GM12873 (cell line): ENCODE measurements around the gene DNAJB6.
A peak's percentile ranks its signal among the peaks of the same experiment; 100 is the strongest.

Source experiments
- TF ChIP-seq, protein P1 (sequence below): IDR thresholded peaks from 2 replicates; pipeline ENCODE4 v1.5.1; 2012; ENCODE audit warnings: low read depth, mild to moderate bottlenecking, moderate library complexity, low read length, control low read depth; ENCODE audit not compliant: insufficient read depth; ENCODE audit errors: missing control alignments

DNAJB6 gene

DNA sequence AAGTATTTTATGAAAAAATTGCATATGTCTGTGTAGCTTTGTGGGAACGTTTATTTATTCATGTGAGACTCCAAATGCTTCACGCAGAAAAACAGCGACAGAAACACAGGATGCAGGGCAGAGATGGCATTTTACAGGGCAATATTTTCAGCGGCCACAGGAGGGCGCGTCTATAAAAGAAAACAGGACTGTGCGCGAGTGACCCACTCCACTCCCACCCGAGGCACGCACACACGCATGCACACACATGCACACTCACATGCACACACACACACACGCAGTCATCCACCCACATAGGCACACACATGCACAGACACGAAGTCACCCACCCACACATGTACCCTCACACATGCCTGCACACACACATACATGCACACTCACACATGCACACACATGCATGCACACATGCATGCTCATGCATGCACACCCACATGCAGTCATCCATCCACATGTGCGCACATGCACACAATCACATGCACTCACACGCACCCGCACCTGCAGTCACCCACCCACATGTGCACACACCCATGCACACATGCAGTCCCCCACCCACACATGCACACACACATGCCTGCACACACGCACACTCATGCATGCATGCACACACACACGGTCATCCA is 96.3 kb downstream of the DNAJB6 start:
- TF ChIP-seq, protein P1, sequence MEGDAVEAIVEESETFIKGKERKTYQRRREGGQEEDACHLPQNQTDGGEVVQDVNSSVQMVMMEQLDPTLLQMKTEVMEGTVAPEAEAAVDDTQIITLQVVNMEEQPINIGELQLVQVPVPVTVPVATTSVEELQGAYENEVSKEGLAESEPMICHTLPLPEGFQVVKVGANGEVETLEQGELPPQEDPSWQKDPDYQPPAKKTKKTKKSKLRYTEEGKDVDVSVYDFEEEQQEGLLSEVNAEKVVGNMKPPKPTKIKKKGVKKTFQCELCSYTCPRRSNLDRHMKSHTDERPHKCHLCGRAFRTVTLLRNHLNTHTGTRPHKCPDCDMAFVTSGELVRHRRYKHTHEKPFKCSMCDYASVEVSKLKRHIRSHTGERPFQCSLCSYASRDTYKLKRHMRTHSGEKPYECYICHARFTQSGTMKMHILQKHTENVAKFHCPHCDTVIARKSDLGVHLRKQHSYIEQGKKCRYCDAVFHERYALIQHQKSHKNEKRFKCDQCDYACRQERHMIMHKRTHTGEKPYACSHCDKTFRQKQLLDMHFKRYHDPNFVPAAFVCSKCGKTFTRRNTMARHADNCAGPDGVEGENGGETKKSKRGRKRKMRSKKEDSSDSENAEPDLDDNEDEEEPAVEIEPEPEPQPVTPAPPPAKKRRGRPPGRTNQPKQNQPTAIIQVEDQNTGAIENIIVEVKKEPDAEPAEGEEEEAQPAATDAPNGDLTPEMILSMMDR, result peak; percentile 68

DNA sequence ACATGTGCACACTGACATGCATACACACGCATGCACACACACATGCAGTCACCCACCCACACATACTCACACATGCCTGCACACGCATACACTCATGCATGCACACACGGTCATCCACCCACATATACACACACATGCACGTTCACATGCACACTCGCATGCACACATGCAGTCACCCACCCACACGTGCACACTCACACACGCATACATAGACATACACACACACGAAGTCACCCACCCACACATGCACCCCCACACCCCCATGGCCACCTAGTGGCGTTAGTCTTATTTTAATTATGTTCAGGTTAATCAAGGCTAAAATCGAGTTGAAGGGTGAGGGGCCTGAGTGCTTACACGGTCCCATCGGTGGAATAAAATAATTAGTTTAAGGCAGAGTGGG is 96.8 kb downstream of the DNAJB6 start:
- TF ChIP-seq, protein P1, result no peak

DNA sequence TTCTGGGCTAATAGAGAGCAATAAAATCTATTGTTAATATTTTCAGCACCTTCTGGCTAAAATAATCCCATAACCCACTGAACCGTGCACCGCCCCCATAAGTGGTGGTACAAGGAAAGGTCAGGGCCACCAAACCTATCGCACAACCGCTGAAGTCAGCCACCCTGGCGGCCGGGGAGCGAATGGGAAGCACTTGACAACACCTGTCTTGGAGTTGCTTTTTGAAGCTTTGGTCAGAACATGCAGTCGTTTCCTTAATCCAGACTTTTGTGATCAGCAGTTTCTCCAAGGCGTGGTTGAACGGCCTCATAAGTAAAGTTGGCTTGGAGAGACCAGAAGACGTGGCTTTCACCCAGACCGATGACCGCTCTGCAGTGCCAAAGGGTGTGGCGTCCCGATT is 97.4 kb downstream of the DNAJB6 start:
- TF ChIP-seq, protein P1, result no peak

DNA sequence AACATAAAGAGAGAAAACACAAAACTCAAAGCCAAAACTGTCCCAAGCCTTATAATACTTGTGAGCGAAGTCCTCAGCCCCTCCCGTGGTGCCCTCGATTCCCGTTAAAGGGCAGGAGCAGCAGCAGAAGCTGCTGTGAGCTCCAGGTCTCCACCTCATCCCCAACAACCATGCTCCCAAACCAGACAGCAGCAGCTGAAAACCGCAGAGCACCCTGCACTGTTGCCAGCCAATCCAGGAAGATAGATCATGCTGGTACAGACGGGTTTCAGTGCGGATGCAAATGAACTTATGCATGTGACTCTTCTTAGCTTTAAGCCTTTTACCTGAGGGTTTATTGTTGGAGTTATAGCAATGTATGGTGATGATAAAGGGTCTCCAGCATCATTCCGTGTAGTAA is 97.9 kb downstream of the DNAJB6 start:
- TF ChIP-seq, protein P1, result no peak

DNA sequence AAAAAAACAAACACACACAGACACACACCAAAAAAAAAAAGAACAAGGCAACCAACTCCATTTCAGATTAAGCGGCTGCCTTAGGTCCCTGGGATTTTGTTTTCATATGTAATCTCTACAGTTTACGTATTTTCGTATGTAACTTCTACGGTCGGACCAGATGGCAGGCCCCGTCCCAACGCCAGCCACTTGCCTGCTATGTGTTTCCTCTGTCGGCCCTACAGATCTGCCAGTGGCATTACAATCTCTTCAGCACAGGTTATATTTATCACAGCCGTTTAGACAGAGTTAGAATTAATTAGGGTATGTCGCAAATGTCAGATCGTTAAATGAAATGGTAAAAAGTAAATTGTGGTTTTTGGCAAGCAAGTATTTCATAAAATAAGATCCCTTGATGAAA is 99.3 kb downstream of the DNAJB6 start:
- TF ChIP-seq, protein P1, result no peak

DNA sequence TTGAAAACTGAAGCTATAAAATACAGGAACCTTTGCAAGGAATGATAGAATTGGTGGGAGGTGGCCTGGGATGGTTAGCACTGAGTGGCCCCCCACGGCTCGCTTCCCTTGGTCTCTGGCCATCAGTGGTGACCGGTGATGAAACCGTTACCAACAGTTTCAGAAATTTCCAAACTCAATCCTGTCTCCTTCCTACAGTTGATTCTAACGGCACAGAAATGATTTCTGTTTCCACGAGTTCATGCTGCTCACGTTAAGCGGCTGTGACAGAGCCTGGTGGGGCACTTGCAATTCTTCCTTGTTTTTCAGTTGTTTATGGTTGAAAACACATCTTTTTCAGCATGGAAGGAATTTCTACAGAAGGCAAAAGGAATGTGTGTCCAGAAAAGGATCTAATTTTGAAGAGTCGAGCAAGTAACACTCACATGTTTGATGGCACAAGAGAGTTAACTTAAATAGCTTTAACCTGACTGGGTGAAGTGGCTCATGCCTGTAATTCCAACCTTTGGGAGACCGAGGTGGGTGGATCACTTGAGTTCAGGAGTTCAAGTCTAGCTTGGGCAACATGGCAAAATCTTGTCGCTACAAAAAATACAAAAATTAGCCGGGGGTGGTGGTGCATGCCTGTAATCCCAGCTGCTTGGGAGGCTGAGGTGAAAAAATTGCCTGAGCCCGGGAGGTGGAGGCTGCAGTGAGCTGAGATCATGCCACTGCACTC is 100.1 kb downstream of the DNAJB6 start:
- TF ChIP-seq, protein P1, result no peak

DNA sequence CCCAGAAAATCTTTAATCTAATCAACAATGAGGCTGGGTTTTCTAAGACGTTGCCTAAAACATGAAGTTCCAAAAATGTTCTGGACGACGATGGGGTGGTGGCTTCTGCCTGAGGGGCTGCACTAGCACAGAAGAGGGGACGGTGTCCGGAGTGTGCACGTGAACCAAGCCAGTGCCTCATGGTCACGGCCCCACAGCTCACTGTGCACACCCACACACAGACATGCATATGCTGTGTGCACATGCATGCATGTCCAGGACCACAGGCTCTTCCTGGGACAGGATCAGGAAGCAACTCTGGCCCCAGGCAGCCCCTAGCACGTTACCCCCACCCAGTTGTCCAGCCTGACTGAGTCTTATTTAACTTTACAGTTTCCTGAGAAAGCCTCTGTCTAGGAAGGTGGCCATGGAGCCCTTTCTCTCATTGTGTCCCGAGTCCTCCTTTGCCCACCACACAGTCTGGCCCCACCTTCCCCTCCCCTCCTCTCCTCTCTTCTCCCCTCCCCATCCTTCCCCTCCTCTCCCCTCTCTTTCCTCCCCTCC is 100.8 kb downstream of the DNAJB6 start:
- TF ChIP-seq, protein P1, result no peak
